ENCODE data around the gene FNDC3B. TPM values are rescaled to one million over a fixed set of nuclear protein-coding genes. Genes with fewer than 3 reads are reported as not detected.

Gene FNDC3B
- polyA plus RNA-seq, 1 donor = 56.3 TPM

GRCh38 chr3:172113710-172114109 is 74.3 kb downstream of the FNDC3B start:
- no peak for DNase-seq (ENCODE audit: low read depth)

- no peak for DNase-seq (ENCODE audit: low read depth)
Measured at GRCh38 chr3:172115059-172115458, 75.7 kb downstream of the FNDC3B start.

DNA sequence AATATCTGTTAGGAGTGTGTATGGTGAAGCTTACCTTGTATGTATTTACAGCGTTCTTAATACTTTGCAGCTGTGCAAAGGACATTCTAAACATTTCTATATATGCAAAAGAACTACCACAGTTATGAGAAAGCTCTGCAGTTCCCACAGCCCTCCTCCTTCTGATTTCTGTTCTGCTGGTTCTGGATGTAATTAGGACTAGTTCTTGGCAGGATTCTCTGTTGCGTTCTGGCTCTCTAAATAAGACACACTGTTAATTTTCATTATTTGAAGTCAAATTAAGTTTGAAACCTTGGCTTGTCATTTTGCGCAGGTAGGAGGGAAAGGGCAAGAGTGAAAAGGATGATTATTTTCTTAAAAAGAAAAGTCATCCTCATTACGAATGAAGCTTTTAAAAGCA is 76.4 kb downstream of the FNDC3B start:
- no peak for DNase-seq (ENCODE audit: low read depth)

- no peak for DNase-seq (ENCODE audit: low read depth)
Measured at GRCh38 chr3:172118019-172118418, 78.6 kb downstream of the FNDC3B start.

GRCh38 chr3:172119266-172119969 is 80.0 kb downstream of the FNDC3B start:
- DNase-seq (ENCODE audit: low read depth) = no peak

GRCh38 chr3:172120912-172121311 is 81.5 kb downstream of the FNDC3B start:
- DNase-seq (ENCODE audit: low read depth) = no peak

- no peak for DNase-seq (ENCODE audit: low read depth)
Measured at GRCh38 chr3:172121981-172122380, 82.6 kb downstream of the FNDC3B start.

DNA sequence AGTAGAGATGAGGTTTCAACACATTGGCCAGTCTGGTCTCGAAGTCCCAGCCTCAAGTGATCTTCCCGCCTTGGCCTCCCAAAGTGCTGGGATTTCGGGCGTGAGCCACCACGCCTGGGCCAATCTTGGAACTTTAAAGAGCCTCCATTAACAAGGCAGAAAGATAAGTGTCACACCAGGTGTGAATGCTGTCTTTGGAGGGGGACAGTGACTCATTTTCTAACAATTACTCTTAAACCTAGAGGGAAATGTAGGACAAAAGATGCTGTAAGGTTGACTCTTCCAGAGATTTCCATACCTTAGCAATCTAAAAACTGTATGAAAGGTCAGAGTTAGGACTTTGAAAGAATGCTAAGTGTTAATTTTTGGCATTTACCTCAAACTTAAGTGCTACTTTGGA is 84.9 kb downstream of the FNDC3B start:
- no peak for DNase-seq (ENCODE audit: low read depth)

DNA sequence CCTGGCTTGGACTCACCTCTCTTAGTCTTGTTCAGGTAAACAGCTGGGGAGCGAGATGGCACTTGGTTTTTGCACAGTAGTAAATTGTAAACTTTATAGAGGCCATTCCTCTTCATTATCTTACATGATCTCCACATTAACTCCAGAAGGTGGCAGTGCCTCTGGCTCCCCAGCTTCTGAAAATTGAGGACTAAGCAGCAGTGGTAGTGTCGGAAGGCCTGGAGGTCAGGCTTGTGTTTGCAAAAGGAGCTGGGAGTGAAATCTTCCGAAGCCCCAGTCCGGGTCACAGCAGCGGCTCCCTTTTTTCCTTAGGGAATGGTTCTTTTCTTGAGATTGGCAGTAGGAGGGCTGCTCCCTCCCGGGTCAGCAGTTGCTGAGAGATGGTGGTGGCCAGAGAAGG is 85.7 kb downstream of the FNDC3B start:
- DNase-seq (ENCODE audit: low read depth) = no peak

GRCh38 chr3:172125963-172126457 is 86.6 kb downstream of the FNDC3B start:
- DNase-seq (ENCODE audit: low read depth) = peak; percentile 96

DNA sequence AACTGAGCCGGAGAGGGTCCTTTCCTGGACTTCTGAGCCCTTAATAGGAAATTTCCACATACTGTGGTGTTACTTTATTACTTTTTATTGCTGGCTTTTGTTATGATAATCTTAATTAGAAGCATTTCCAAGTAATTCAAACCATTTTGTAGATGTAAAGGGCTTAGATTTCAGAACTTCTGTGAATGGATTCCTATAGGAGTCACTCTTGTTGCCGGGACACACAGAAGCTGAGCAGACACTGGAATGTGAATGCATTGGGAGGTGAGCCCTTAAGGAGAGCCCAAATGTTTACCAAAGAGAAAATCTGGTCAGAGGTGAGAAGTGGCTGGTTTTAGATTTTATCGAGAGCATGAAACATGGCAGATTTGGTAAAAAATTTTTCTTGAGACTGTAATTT is 87.4 kb downstream of the FNDC3B start:
- DNase-seq (ENCODE audit: low read depth) = no peak

DNA sequence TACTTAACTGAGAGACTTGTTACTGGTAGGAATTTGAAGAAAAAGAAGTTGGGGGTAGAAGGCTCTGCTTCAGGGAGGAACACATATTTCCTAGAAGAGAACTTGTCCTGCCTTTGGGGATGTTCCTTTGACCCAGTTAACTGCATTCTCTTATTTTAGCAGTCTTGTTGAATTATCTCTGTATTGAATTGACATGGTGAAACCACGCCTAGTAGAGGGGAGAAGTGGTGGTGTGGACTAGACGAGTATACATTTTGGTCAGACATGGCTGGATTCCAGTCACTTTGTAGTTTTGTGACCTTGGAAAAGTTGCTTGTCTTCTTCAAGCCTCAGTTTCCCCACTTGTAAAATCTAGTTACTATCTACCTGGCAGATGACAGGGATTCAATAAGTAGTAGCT is 87.8 kb downstream of the FNDC3B start:
- DNase-seq (ENCODE audit: low read depth) = no peak

GRCh38 chr3:172127929-172128580 is 88.7 kb downstream of the FNDC3B start:
- DNase-seq (ENCODE audit: low read depth) = no peak

DNA sequence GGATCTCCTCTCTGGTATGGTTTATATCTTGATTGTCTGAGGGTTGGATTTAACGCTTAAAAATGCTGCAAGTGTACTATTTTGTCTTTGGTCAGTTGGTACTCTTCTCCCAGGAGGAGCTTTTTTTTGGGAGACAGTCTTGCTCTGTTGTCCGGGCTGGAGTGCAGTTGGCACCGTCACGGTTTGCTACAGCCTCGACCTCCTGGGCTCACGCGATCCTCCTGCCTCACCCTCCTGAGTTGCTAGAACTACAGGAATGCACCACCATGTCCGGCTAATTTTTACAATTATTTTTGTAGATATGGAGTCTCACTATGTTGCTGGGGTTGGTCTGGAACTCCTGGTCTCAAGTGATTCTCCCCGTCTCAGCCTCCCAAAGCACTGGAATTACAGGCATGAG is 89.5 kb downstream of the FNDC3B start:
- no peak for DNase-seq (ENCODE audit: low read depth)

DNA sequence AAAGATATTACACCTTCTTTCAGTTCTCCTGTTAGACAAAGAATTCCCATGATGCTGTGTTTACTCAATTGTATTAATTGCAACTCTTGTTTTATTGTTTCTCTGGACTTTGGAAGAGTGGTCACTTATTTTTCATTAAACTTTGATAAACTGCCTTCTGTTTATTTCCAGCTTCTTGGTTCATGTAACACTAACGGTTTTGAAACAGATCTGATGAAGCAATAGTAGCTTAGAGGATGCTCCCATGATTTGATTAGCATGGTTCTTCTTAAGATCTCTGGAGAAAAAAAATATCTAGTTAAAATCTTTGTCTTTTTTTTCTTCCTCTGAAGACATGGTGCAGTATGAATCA is 90.1 kb downstream of the FNDC3B start:
- no peak for DNase-seq (ENCODE audit: low read depth)

DNA sequence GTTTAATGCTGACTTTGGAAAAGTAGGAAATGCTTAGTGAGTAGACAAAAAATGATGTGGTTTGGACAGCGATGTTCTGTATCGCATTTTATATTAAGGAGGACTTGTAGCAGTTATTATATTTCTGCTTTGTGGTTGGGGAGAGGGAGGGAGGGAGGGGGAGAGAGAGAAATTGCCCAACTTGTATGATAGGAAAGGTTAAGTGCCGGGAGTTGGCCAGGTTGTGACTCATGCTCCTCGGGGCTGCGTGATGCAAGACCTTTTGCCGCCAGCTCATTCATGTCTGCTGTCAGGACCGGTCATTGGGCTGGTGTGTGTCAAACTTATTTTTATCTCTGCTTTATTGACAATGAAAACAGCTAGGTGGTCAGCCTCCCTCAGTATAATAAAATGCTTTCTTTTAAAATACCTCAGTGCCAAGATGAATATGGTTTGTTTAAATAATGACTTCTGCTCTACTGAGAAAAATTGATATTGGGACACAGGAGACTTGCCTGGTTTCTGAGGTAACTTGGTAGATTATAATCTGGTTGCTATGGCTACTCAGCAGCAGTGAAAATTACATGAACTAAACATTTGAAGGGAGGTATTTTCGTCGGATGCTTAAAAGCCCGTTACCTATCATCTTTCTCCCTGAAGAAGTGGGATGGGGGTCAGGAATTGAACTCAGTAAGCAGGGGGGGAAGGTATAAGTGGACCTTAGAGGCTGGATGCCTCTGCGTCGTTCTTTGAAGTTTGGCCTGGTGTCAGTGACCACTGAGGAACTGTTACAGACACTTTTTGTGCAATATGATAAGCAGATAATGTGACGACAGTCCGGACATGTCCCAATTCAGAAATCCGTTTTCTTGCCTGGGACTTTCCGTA is 90.7 kb downstream of the FNDC3B start:
- DNase-seq (ENCODE audit: low read depth) = no peak

GRCh38 chr3:172130717-172131050 is 91.3 kb downstream of the FNDC3B start:
- DNase-seq (ENCODE audit: low read depth) = no peak

- no peak for DNase-seq (ENCODE audit: low read depth)
Measured at GRCh38 chr3:172131746-172132145, 92.4 kb downstream of the FNDC3B start.

- DNase-seq (ENCODE audit: low read depth) = no peak
Measured at GRCh38 chr3:172132159-172132586, 92.8 kb downstream of the FNDC3B start.

DNA sequence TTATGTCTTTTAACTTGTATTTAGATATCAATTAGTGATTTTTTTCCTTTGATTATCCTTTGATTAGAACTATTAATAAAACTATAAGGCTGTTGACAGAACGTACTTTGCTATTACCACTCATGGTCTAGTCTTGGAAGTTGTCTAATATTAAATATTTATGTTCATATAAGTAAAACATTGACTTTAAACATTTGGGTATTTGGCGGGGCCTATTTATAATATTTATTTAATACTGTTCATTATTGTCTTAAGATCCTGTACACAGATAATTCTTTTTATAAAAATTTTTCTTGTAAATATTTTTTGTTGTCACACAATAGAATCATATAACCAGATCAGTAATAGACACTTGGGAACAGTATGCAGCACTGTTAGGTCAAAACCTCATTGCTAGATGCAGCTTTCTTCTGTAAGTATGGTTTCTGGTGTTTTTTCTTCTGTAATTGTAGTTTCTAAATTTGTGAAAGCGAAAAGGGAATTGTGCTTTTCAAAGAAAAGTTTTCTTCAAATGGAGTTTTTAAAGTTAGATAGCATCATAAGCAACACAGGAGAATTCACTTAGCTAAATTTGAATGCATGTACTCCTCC is 93.4 kb downstream of the FNDC3B start:
- DNase-seq (ENCODE audit: low read depth) = no peak

DNA sequence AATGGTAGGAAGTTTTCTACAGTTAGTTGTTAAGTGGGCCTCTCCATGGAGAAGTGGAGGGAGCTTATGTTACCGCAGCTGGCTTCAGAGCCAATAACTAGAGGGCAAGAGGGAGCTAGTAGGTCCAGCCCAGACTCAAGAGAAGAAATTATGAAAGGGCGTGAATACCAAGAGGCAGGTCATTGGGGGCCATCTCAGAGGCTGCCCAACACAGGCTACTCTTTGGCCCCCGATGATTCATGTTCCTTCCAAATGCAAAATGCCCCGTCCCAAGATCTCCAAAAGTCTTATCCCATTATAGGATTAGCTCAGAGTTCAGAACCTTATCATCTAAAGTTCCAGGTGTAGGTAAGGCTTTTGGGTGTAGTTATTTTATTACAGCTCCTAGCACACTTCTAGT is 94.5 kb downstream of the FNDC3B start:
- no peak for DNase-seq (ENCODE audit: low read depth)

DNA sequence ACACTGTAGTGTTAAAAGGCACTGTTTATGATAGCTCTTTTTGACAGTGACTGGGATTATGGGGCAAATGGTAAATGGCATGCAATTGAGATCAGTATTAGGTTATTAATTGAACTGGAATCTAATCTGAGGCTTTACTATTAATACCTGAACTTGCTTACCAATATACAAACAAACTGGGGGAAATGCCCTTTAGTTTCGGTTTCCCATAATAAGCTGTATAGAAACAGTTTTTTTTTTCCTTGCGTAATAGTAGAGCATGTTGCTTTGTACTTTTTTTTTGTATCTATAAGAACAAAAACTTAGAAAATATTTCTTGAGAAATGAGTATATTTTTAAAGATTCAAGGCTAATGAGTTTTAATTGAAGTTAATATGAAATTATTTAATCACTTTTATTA is 95.0 kb downstream of the FNDC3B start:
- DNase-seq (ENCODE audit: low read depth) = no peak

Measured in forelimb muscle (tissue), 1 donor.